GM12872 (cell line): Measurements from ENCODE around the gene MSI2.
A peak's percentile ranks its signal among the peaks of the same experiment; 100 is the strongest.

Experiments used
- CTCF ChIP-seq: IDR thresholded peaks from 3 replicates; pipeline ENCODE4 v1.5.1; 2011; ENCODE audit warnings: low read depth, mild to moderate bottlenecking, low read length, moderate library complexity; ENCODE audit not compliant: insufficient read depth

Gene MSI2

DNA sequence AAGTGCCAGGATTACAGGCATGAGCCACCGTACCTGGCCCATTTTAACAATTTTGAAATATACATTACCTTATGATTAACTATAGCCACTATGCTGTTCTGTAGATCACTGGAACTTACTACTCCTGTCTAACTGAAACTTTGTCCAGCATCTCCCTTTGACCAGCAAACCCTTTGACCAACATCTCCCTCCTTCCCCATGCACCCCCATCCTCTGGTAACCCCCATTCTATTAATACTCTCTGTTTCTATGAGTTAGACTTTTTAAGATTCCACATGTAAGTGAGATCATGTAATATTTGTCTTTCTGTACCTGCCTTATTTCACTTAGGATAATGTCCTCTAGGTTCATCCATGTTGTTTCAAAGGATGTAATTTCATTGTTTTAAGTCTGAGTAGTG is 178.0 kb downstream of the MSI2 start:
- no peak for TF ChIP-seq CTCF

DNA sequence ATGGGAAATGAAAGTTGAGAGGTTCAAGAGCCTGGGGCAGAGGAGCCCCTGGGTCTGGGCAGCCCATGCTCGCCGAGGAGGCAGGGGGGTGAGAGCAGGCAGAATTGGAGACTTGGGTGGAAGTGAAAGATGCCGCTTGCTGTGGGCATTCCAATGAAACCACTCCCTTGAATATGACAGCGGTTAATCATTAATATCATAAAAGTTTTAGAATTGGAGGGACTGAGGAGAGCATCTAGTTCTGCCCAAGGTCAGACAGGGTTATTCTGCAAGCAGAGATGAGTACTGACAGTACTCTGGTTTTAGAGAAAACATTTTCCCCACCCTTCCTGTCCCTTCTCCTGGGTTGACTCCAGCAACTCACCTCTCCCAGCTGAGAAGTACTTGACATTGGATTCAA is 180.2 kb downstream of the MSI2 start:
- no peak for TF ChIP-seq CTCF

GRCh38 chr17:57438066-57438731 is 181.9 kb downstream of the MSI2 start:
- TF ChIP-seq CTCF, result no peak

DNA sequence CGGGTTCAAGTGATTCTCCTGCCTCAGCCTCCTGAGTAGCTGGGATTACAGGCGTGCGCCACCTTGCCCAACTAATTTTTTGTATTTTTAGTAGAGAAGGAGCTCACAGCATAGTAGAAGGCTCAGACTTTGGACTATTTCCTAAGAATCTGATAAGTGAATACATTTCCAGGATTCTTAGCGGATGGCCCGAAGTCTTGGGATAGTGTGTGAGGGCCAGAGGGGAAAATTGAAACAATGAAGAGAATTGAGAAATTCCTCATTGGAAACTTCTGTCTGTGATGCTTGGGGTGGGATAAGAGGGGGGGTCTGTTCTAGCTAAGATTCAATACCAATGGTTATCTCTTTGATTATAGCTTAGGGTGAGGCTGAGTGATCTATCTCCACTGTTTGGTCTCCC is 183.3 kb downstream of the MSI2 start:
- TF ChIP-seq CTCF, result no peak

DNA sequence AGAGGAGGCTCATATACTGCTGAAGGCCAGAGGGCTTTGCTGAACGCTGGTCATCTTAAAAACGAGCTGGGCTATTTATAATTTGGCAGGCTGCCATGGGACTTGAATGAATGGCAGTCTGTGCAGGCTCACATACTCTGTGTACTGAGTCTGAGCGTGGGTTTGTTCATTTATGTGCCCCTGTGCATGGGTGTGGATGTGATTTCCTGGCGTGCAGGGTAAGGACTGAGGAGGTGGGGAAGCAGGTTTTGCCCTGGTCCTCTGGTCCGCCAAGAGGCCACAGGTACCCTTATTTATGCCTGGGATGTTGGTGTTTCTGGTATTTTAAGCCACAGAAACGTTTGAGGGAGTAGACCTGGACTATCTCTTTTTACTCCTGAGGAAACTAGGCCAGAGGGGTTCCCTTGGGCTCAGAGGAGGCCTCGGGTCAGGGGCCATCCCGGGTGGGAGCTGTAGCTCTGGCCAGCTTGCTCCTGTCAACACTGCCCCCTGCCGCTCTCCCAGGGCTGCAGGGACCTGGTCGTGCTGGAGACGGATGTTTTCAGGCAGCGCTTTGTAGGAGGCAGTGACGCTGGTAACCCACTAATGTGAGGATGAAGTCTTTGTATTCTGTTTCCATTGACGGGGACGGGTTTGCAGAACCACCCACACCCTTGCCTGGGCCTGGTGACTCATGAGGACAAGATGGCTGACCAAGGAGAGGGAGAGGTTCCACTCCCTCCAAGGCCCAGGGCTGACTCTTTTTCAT is 184.4 kb downstream of the MSI2 start:
- TF ChIP-seq CTCF, result peak; percentile 42

- TF ChIP-seq CTCF, result no peak
Observed at GRCh38 chr17:57441270-57441600, 184.9 kb downstream of the MSI2 start.

DNA sequence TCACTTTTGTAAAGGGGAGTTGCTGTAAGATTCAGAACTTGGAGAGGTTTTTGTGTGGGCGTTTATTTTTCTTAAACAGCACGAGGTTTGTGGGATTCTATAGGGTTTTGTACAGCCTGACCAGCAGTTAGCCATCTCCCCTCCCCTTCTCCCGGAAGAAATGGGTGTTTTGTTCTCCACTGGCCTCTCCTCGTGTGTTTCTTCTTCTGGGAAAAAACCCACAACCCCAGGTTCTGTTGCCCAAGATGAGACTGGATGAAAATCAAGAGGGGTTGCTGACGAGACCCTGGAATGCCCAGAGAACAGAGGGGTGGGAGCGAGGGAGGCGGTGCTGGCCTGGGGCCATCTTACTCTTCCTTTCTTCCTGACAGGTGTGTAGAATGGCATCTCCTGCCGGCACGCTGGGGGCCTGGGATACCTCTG is 186.1 kb downstream of the MSI2 start:
- no peak for TF ChIP-seq CTCF
